Body of pancreas (tissue), 4 donors: Measurements from ENCODE around the gene MIF4GD.

Source experiments
- CTCF ChIP-seq, 7 experiments: fragments of 450-650 bp in 4 of 7; fragments of 200-600 bp in 3 of 7; sonication (generic) in 3 of 7; IDR thresholded peaks; one replicate each; pipeline ENCODE4 v1.5.1; 2016 to 2019; ENCODE audit warnings: antibody characterized with exemption in 7 of 7
- POLR2A ChIP-seq, 3 donors: fragments of 450-650 bp; IDR thresholded peaks; one replicate each; pipeline ENCODE4 v1.6.1; 2016; ENCODE audit warnings: antibody characterized with exemption in 3 of 3, mild to moderate bottlenecking in 2 of 3

- TF ChIP-seq CTCF (IDR thresholded peaks at IDR 0.05) (no peak), POLR2A (IDR thresholded peaks at IDR 0.05) (no peak)
These were observed 49.1 kb upstream of the MIF4GD start for GRCh38 chr17:75319904-75320691.
